Superior temporal gyrus (tissue), 1 donor: Measurements from ENCODE around the gene PTCH2.
"Not testable (repeated sequence)": the region's sequence is repeated elsewhere in the genome, so short reads cannot be mapped to it uniquely, and the experiment has no call there.

ENCODE experiments used
- DNase-seq: peaks from one replicate; pipeline ENCODE4 v3.0.0-alpha.2; 2016; ENCODE audit errors: extremely low spot score

The PTCH2 gene

GRCh38 chr1:44846985-44847384, 3.9 kb upstream of the PTCH2 start:
- DNase-seq: no peak

GRCh38 chr1:44842486-44842861, 579 bp downstream of the PTCH2 start:
- no peak for DNase-seq

- DNase-seq: no peak
Observed at GRCh38 chr1:44839576-44839975, 3.5 kb downstream of the PTCH2 start.

- DNase-seq: not testable (repeated sequence)
Observed at GRCh38 chr1:44838294-44838693, 4.8 kb downstream of the PTCH2 start.

GRCh38 chr1:44835738-44836675, 7.0 kb downstream of the PTCH2 start:
- DNase-seq: peak; percentile 89

- no peak for DNase-seq
Observed at GRCh38 chr1:44834328-44834727, 8.7 kb downstream of the PTCH2 start.

DNA sequence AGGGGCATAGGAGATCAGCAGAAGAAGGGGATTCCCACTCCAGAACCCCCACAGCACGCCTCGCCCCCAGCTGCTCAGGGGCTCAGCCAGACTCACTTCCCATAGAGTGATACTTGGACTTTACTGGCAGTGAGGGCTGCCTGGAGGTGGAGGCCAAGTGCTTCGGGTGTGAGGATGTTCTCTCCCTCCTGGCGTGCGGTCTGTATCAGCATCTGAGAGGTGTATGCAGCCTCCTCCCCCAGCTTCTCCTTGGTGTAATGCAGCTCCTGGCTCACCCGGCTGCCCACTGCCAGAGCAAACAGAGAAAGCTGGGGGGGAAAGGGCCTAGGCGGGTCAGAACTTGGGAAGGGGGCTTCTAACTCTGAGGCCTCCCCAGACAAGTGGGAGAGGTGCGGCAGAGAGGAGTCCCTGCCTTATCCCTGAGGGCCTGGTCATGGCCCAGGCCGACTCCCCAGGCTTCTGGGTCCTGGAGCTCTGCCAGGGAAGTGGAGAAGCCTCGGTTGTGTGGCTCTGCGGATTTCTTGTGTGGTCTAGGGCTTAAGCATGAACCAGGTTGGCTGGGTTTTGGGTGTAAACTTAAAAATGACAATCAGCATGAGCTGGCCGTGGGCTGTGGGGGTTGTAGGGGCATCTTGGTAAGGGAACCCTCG, 10.9 kb downstream of the PTCH2 start:
- no peak for DNase-seq

DNA sequence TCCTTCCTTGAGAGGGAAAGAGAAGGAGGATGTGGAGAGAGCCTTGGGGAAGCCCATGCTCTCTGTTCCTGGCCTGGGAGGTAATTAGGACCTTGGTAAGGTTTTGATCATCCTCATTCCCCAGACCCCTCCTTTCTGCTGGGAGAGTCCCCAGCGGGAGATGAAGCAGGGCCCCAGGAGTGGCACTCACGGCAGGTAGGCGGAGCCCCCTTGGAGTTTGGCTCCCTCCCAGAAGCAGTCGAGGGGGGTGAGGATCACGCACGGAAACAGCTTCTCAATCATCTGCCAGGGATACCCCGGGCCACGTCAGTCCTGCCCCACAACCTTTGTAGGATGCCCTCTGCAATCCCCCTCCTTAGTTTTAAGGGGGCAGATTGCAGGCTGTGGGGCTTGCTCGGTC, 11.5 kb downstream of the PTCH2 start:
- no peak for DNase-seq

GRCh38 chr1:44830900-44831304, 12.2 kb downstream of the PTCH2 start:
- DNase-seq: no peak

DNA sequence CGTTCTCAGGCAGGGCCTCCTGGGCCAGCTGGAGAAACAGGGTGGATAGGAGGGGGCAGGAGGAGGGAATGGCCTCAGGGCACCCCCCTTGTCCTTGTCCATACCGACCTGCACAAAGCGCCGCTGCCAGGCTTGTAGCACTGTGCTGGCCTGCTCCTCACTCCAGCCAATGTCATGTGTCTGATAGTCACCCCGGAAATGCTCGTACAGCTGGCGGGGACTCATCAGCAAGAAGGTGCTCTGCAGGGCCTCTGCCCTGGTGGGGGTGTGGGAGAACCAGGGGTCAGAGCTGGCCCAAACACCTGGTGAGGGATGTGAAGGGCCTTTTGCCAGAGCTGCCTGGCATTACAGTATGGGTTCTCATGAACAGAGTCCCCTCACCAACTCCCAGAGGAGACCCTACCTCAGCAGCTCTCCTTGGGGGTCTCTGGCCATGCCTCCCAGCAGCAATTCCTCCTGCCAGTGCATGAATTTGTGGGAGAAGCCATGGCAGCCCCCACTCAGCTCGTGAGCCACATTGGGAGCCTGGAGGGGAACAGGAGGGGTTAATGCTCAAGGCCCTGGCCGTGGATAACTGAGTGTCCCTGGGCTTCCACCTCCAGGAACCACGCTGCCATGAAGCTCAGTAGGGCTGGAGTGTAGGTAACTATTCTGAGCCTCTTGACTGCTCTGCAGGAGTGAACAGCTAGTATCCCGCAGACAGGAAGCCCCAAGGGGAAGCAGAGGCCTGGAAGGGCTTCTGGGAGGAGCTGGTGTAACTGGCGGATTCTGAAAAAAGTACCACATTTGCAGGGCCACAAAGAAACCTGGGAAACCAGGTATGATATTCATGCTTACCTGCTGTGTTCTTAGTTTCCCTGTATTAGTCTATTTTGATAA, 13.3 kb downstream of the PTCH2 start:
- DNase-seq: no peak

DNA sequence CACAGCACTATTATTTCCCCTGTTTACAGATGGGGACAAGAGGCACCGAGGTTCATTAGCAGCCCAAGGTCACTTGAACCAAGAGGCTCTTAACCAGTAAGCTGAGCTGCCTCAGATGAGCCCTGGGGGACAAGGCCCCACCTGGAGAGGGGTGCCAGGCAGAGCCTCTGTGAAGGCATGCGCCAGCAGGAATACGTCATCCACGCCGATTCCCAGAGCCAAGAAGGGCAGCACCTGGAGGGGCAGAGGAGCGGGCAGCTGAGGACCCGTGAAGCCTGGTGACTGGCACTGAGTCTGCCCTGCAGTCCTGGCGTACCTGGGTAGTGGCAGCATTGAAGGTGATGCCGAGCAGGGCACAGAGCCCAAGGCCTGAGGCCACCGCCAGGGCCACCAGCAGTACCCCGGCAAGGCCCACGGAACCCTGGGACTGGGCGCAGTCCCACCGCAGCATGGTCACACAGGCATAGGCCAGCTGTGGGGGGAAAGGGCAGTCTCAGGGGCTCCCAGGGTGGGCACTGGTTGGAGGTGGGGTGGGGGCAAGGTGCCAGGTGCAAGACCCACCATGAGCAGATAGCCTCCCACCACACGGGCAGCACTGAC, 14.1 kb downstream of the PTCH2 start:
- DNase-seq: no peak

GRCh38 chr1:44828003-44828651, 14.9 kb downstream of the PTCH2 start:
- DNase-seq: no peak

- no peak for DNase-seq
Observed at GRCh38 chr1:44827197-44828002, 15.7 kb downstream of the PTCH2 start.

DNA sequence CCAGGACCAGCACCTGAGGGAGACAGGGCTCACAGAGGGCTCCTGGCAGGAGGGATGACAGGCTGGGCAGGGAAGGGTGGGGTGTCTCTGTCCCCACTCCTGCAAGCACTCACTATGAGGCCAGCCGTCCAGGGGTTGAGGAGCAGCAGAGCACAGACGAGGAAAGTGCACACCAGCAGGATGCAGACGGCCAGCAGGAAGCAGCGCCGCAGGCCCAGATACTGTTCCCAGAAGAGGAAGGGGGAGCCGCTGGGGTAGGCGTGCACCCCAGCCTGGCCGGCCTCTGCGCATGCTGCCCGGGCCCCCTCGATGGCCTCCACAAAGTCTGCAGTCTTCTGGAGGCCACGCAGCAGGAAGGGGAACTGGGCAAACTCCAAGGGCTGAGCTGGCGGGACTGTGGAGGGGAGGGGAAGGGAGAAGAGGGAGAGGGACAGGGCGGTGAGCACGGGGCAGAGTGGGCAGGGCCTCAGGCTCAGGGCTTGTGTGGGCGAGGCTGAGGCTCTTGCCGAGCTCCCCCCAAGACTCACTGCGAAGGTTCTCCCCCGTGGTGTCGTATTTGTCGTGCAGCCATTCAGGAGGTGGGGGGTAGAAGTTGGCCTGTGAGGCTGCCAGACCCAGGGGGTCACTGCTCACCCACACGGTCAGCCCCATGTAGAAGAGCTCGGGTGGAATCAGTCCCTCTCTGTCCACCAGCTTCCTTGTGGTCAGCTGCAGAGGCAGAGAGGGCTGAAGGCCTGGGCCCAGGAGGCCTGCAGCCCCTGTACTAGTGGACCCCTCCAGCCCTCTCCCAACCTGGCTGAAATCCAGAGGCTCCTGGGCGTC, 16.5 kb downstream of the PTCH2 start:
- DNase-seq: no peak

DNA sequence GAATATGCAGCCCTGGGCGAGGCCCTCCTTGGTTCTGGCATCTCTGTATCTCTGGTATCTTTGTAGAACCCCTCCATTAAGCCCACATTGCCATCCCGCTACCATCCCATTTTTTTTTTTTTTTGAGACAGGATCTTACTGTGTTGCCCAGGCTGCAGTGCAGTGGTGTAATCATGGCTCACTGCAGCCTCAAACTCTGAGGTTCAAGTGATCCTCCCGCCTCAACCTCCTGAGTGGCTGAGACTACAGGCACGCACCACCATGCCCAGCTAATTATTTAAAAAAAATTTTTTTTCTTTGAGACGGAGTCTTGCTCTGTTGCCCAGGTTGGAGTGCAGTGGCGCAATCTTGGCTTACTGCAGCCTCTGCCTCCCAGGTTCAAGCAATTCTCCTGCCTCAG, 18.7 kb downstream of the PTCH2 start:
- DNase-seq: not testable (repeated sequence)

GRCh38 chr1:44822981-44823451, 20.0 kb downstream of the PTCH2 start:
- no peak for DNase-seq

- DNase-seq: no peak
Observed at GRCh38 chr1:44822131-44822701, 20.8 kb downstream of the PTCH2 start.

DNA sequence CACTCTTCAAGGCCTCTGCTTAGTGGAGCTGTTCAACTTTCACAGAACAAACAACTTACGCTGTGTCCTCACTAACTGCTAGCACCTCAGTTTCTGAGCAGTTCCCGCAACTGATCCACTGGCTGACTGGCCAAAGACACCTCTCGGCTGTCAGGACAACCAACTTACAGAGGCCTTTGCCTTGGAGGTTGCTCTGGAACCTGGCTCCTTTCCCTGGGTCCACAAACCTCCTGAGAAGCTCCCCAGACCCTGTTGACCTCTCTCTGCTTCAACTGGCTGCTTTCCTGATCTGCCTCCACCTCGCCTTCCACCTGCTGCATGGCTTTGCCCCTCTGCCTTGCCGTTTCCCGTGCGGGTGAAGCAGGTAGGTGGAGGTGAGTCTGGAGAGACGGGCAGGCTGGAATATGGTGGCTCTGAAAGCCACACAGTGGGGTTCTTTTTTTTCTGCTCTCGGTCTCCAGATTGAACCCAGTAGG, 21.8 kb downstream of the PTCH2 start:
- no peak for DNase-seq
